ENCODE data around the gene CHERP.

DNA sequence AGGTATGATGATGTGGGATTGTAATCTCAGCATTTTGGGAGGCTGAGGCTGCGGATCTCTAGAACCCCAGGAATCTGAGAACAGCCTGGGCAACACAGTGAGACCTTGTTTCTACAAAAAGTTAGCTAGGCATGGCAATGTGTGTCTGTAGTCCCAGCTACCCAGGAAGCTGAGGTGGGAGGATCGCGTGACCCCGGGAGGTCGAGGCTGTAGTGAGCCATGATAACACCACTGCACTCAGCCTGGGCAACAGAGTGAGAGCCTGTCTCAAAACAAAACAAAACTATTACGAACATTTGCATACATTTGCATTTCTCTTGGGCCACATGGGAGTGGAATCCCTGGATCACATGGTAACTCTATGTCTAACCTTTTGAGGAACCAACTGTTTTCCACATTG, 44.4 kb downstream of the CHERP start:
- TF ChIP-seq YY1 (IDR thresholded peaks at IDR 0.05; ENCODE audit: insufficient read depth, insufficient read length) (no peak), ZNF274 (IDR thresholded peaks at IDR 0.05; ENCODE audit: low read depth, low read length) (no peak), SUZ12 (IDR thresholded peaks at IDR 0.05; ENCODE audit: extremely low read depth, insufficient read depth, insufficient read length) (no peak)
